IMR-90 (cell line): ENCODE measurements around the gene MEGF6. TPM values are rescaled to one million over a fixed set of nuclear protein-coding genes. Genes with fewer than 3 reads are reported as not detected.

Experiments
- ATAC-seq: fragments of 200-7000 bp; cut with Tn5 transposase; 2 replicates; pipeline ENCODE4 v1.9.1; 2020; ENCODE audit warnings: low read depth, mild to moderate bottlenecking, moderate library complexity
- BruUV-seq: library from RNA; stranded (reverse); fragments of 400-500 nt; replicated peaks from 2 replicates; lab custom pipeline; 2021; lab: Mats Ljungman, UMichigan
- CTCF ChIA-PET: fragments of 300-600 bp; formaldehyde crosslinking; extraction: SDS; loops from one replicate; lab custom pipeline; 2021; ENCODE audit warnings: antibody characterized with exemption; lab: Yijun Ruan, JAX
- POLR2A ChIA-PET: fragments of 300-600 bp; sonication (Branson Sonifier 250); formaldehyde crosslinking; loops from one replicate; lab custom pipeline; 2022; ENCODE audit warnings: antibody characterized with exemption; ENCODE audit not compliant: unreplicated experiment; lab: Charles Lee
- DNase-seq: peaks from one replicate; pipeline ENCODE4 v3.0.0; 2013
- H2AFZ ChIP-seq: replicated peaks from 2 replicates; pipeline ENCODE3; 2013; ENCODE audit warnings: low read length, mild to moderate bottlenecking; ENCODE audit not compliant: poor library complexity
- H2AK5ac ChIP-seq: 2 replicates; pipeline ENCODE4 v1.6.1; 2013; ENCODE audit warnings: low read depth, low read length, inconsistent platforms
- H2AK9ac ChIP-seq: replicated peaks from 2 replicates; pipeline ENCODE3; 2013; ENCODE audit warnings: mild to moderate bottlenecking, low read depth, low read length, moderate library complexity; ENCODE audit not compliant: poor library complexity
- H2BK120ac ChIP-seq: 2 replicates; pipeline ENCODE4 v1.6.1; 2013; ENCODE audit warnings: low read depth, low read length, inconsistent platforms
- H2BK15ac ChIP-seq: 3 replicates; pipeline ENCODE4 v1.6.1; 2013; ENCODE audit warnings: low read depth, low read length, inconsistent platforms
- H2BK20ac ChIP-seq: 2 replicates; pipeline ENCODE4 v1.6.1; 2013; ENCODE audit warnings: low read depth, mild to moderate bottlenecking, inconsistent platforms, low read length, moderate library complexity
- H2BK5ac ChIP-seq: 2 replicates; pipeline ENCODE4 v1.6.1; 2013; ENCODE audit warnings: mild to moderate bottlenecking, low read depth, low read length, inconsistent platforms; ENCODE audit not compliant: poor library complexity, severe bottlenecking
- H3K14ac ChIP-seq: replicated peaks from 2 replicates; pipeline ENCODE4 v1.6.1; 2013; ENCODE audit warnings: low read depth, low read length, inconsistent platforms
- H3K18ac ChIP-seq: 2 replicates; pipeline ENCODE4 v1.6.1; 2013; ENCODE audit warnings: low read depth, low read length, control low read depth
- H3K23ac ChIP-seq: 2 replicates; pipeline ENCODE4 v1.6.1; 2013; ENCODE audit warnings: low read depth, low read length, inconsistent platforms
- H3K27ac ChIP-seq: 2 replicates; pipeline ENCODE4 v1.5.1; 2013; ENCODE audit warnings: mild to moderate bottlenecking, control low read depth, low read length; ENCODE audit not compliant: insufficient read depth
- H3K27me3 ChIP-seq: 2 replicates; pipeline ENCODE4 v1.6.1; 2013; ENCODE audit warnings: low read length; ENCODE audit not compliant: control insufficient read depth, insufficient read depth
- H3K36me3 ChIP-seq: 2 replicates; pipeline ENCODE4 v1.6.1; 2013; ENCODE audit warnings: low read length, mixed read lengths; ENCODE audit not compliant: control insufficient read depth, insufficient read depth
- H3K4ac ChIP-seq: 2 replicates; pipeline ENCODE4 v1.6.1; 2013; ENCODE audit warnings: low read depth, low read length, inconsistent platforms
- H3K4me1 ChIP-seq: 2 replicates; pipeline ENCODE4 v1.6.1; 2013; ENCODE audit warnings: low read length, mixed read lengths; ENCODE audit not compliant: control insufficient read depth, insufficient read depth
- H3K4me2 ChIP-seq: 2 replicates; pipeline ENCODE4 v1.6.1; 2013; ENCODE audit warnings: low read depth, mild to moderate bottlenecking, control low read depth, low read length, moderate library complexity
- H3K4me3 ChIP-seq: 2 replicates; pipeline ENCODE4 v1.5.1; 2013; ENCODE audit warnings: low read depth, mild to moderate bottlenecking, control low read depth, low read length, moderate library complexity; ENCODE audit not compliant: insufficient read depth
- H3K56ac ChIP-seq: 2 replicates; pipeline ENCODE4 v1.6.1; 2013; ENCODE audit warnings: low read length, inconsistent platforms; ENCODE audit not compliant: insufficient read depth; ENCODE audit errors: extremely low read depth
- H3K79me1 ChIP-seq, 2 experiments: 2 replicates each; pipeline ENCODE4 v1.6.1; 2013; ENCODE audit warnings: low read length in 2 of 2, inconsistent platforms in 1 of 2, low read depth in 1 of 2
- H3K9ac ChIP-seq: 2 replicates; pipeline ENCODE4 v1.6.1; 2013; ENCODE audit warnings: low read depth, low read length, control low read depth
- H3K9me1 ChIP-seq: 2 replicates; pipeline ENCODE4 v1.6.1; 2013; ENCODE audit warnings: low read length, inconsistent platforms; ENCODE audit not compliant: insufficient read depth
- H3K9me3 ChIP-seq: 2 replicates; pipeline ENCODE4 v1.6.1; 2013; ENCODE audit warnings: low read length; ENCODE audit not compliant: control insufficient read depth, insufficient read depth
- H4K20me1 ChIP-seq: 2 replicates; pipeline ENCODE4 v1.6.1; 2013; ENCODE audit warnings: low read length, inconsistent platforms; ENCODE audit not compliant: insufficient read depth
- H4K5ac ChIP-seq: 2 replicates; pipeline ENCODE4 v1.6.1; 2013; ENCODE audit warnings: mild to moderate bottlenecking, low read depth, low read length, control low read depth
- H4K8ac ChIP-seq, 2 experiments: 2 replicates each; pipeline ENCODE4 v1.6.1; 2013; ENCODE audit warnings: low read depth in 2 of 2, low read length in 2 of 2, control low read depth in 1 of 2, inconsistent platforms in 1 of 2
- H4K91ac ChIP-seq: 2 replicates; pipeline ENCODE4 v1.6.1; 2013; ENCODE audit warnings: low read depth, low read length, inconsistent platforms; ENCODE audit not compliant: insufficient read depth
- CEBPB ChIP-seq: IDR thresholded peaks from 2 replicates; pipeline ENCODE4 v1.6.1; 2012; ENCODE audit warnings: low read depth, low read length, improper control_type of control experiment
- FOS ChIP-seq: fragments of 150-350 bp; IDR thresholded peaks from 2 replicates; pipeline ENCODE4 v1.6.1; 2016; ENCODE audit warnings: low read depth, low read length
- MAZ ChIP-seq: IDR thresholded peaks from 2 replicates; pipeline ENCODE4 v1.6.1; 2012; ENCODE audit warnings: low read depth, mild to moderate bottlenecking, low read length, improper control_type of control experiment, moderate library complexity, borderline replicate concordance
- WGBS, 2 experiments: methylation state at CpG; one replicate each; pipeline versions ENCODE4 v1.1.5 to v1.1.7; 2013; ENCODE audit warnings: missing lambda C conversion rate in 2 of 2; ENCODE audit not compliant: insufficient read length in 1 of 2; ENCODE audit errors: extremely low coverage in 2 of 2; 5-methylcytosine and 5-hydroxymethylcytosine counted together
- dilution Hi-C: fragments of 300-500 bp; cut with HindIII; formaldehyde crosslinking; loops from one replicate; pipeline ENCODE4 v1.14.3; 2018; ENCODE audit warnings: low sequenced_read_pairs; ENCODE audit not compliant: unreplicated experiment
- in situ Hi-C: fragments of 300-500 bp; cut with MboI; formaldehyde crosslinking; loops from 3 replicates; pipeline ENCODE4 v1.14.3; 2019; ENCODE audit warnings: low sequenced_read_pairs, inconsistent platforms, mixed read lengths
- intact Hi-C: fragments of 100-400 bp; cut with micrococcal nuclease; formaldehyde crosslinking; loops from 2 replicates; pipeline ENCODE4 v1.10.0; 2022
- polyA plus RNA-seq, 3 experiments: library from polyadenylated mRNA; depleted of rRNA; stranded (reverse); fragments of >200 nt; gene quantifications; 2 replicates each; pipeline ENCODE4 v1.2.3, GENCODE V29; 2012; ENCODE audit warnings: low replicate concordance in 1 of 3
- total RNA-seq: library from RNA; depleted of rRNA; stranded (reverse); fragments of >200 nt; gene quantifications from 2 replicates; pipeline ENCODE4 v1.2.3, GENCODE V29; 2012

Gene MEGF6
- total and polyA plus RNA-seq, 2 of the 4 experiments (the other 2 are of a cell fraction), result 0.72 to 4.1 TPM

- H2AK5ac ChIP-seq, result no peak overlapping the region
- no peak overlapping the region for H3K56ac ChIP-seq
- in situ Hi-C loops, result no loop called here
- no peaks in the 10 kb centered on the region for H3K79me1 ChIP-seq
- no peak overlapping the region for H2BK5ac ChIP-seq
- DNase-seq (no peak), ATAC-seq (no peak)
- H2BK20ac ChIP-seq, result no peak overlapping the region
- H4K5ac ChIP-seq, result no peak overlapping the region
- H3K4me3 ChIP-seq, result no peak overlapping the region
- no TSS peak for BruUV-seq
- no peak overlapping the region for H4K8ac ChIP-seq
- WGBS, 2 experiments, result 100% methylated on average over 3 of the region's 7 CpGs; no CpG with 5 or more reads in 1 of the 2 experiments
- CTCF ChIA-PET, result no interaction called here
- H2BK15ac ChIP-seq, result no peak overlapping the region
- no peaks in the 10 kb centered on the region for H4K20me1 ChIP-seq
- no peak overlapping the region for H3K18ac ChIP-seq
- H4K91ac ChIP-seq, result no peak overlapping the region
- H3K27me3 ChIP-seq, result peaks cover 11% of the 10 kb centered on the region
- H3K4me1 ChIP-seq, result no peaks in the 10 kb centered on the region
- TF ChIP-seq MAZ (no peak), CEBPB (no peak), FOS (no peak)
- dilution Hi-C loops, result no loop called here
- H3K27ac ChIP-seq, result no peak overlapping the region
- H2AFZ ChIP-seq, result no peak overlapping the region
- H2BK120ac ChIP-seq, result no peak overlapping the region
- H3K36me3 ChIP-seq, result no peaks in the 10 kb centered on the region
- H3K23ac ChIP-seq, result no peak overlapping the region
- H2AK9ac ChIP-seq, result no peak overlapping the region
- H3K9me3 ChIP-seq, result no peaks in the 10 kb centered on the region
- H3K9me1 ChIP-seq, result no peaks in the 10 kb centered on the region
- POLR2A ChIA-PET, result no interaction called here
- intact Hi-C loops, result no loop called here
- no peak overlapping the region for H3K4me2 ChIP-seq
- no peak overlapping the region for H3K9ac ChIP-seq
- no peak overlapping the region for H3K4ac ChIP-seq
- H3K14ac ChIP-seq, result no peak overlapping the region
Measured at GRCh38 chr1:3595949-3596348, 15.4 kb downstream of the MEGF6 start.
